Lung (tissue), 12 donors: ENCODE measurements around the gene GABPB1. TPM values are rescaled to one million over a fixed set of nuclear protein-coding genes. Genes with fewer than 3 reads are reported as not detected.

Source experiments
- ATAC-seq: fragments of 200-7000 bp; cut with Tn5 transposase; one replicate; pipeline ENCODE4 v1.9.1; 2020; ENCODE audit warnings: moderate number of reproducible peaks; ENCODE audit not compliant: insufficient read depth, low FRiP score
- DNase-seq, 3 donors: peaks; one replicate each; pipeline ENCODE4 v3.0.0-alpha.2; 2013 to 2017
- H3K27ac ChIP-seq, 2 donors: one replicate each; pipeline ENCODE4 v1.5.1; 2013; ENCODE audit warnings: mild to moderate bottlenecking in 2 of 2, moderate library complexity in 2 of 2, control low read depth in 1 of 2, inconsistent platforms in 1 of 2, low read depth in 1 of 2, low read length in 1 of 2
- H3K27me3 ChIP-seq, 3 donors: one replicate each; pipeline ENCODE4 v1.5.1; 2013; ENCODE audit warnings: low read length in 2 of 3; ENCODE audit not compliant: control insufficient read depth in 3 of 3, insufficient read depth in 3 of 3
- H3K36me3 ChIP-seq, 4 donors: one replicate each; pipeline ENCODE4 v1.5.1; 2013; ENCODE audit warnings: low read length in 4 of 4, mild to moderate bottlenecking in 1 of 4, moderate library complexity in 1 of 4; ENCODE audit not compliant: control insufficient read depth in 4 of 4, insufficient read depth in 4 of 4
- H3K4me1 ChIP-seq, 5 donors: one replicate each; pipeline ENCODE4 v1.5.1; 2013; ENCODE audit warnings: low read length in 5 of 5, mild to moderate bottlenecking in 2 of 5, moderate library complexity in 1 of 5; ENCODE audit not compliant: control insufficient read depth in 5 of 5, insufficient read depth in 5 of 5
- H3K4me3 ChIP-seq: one replicate; pipeline ENCODE4 v1.5.1; 2013; ENCODE audit warnings: mild to moderate bottlenecking, control low read depth, moderate library complexity
- H3K9ac ChIP-seq, 2 donors: one replicate each; pipeline ENCODE4 v1.5.1; 2013; ENCODE audit warnings: low read length in 2 of 2, control low read depth in 1 of 2; ENCODE audit not compliant: insufficient read depth in 1 of 2
- H3K9me3 ChIP-seq, 4 donors: one replicate each; pipeline ENCODE4 v1.5.1; 2013; ENCODE audit warnings: low read length in 3 of 4, mild to moderate bottlenecking in 1 of 4, moderate library complexity in 1 of 4; ENCODE audit not compliant: control insufficient read depth in 4 of 4, insufficient read depth in 3 of 4
- CTCF ChIP-seq: IDR thresholded peaks from 2 replicates; pipeline ENCODE4 v1.5.1; 2012; ENCODE audit warnings: mild to moderate bottlenecking; ENCODE audit errors: control extremely low read depth, extremely low read depth
- WGBS, 2 donors: extraction: QIAGEN DNeasy Blood & Tissue Kit; methylation state at CpG; one replicate each; pipeline ENCODE4 v1.1.7; 2013; 5-methylcytosine and 5-hydroxymethylcytosine counted together
- polyA plus RNA-seq, 2 donors: library from polyadenylated mRNA; stranded (reverse); fragments of 200-250 nt; gene quantifications; one replicate each; pipeline ENCODE4 v1.2.1, GENCODE V29; 2013
- total RNA-seq, 2 donors: library from RNA; depleted of rRNA in 1 of 2; stranded (reverse); fragments of >200 nt in 1 of 2; gene quantifications; one replicate each; pipeline ENCODE4 v1.2.1, GENCODE V29; 2014 to 2021
- donor health status: control.
- donor health status: control.
- donor health status: Bipolar disorder and iron deficiency.
- donor health status: healthy.
- donor health status: DM: yes; HTN: yes; CAD: no.

The GABPB1 gene
- total and polyA plus RNA-seq, 4 donors = 6.1 to 42.8 (median 13.6) TPM

GRCh38 chr15:50355619-50355905, 564 bp upstream of the GABPB1 start:
- DNase-seq (no peak), ATAC-seq (no peak)
- H3K36me3 ChIP-seq = peaks cover 0 to 18% (median 8%) of the 10 kb centered on the region in 4 donors
- H3K9me3 ChIP-seq = no peaks in the 10 kb centered on the region
- peak overlapping the region; percentile 100 for H3K27ac ChIP-seq
- peaks cover 7 to 39% (median 21%) of the 10 kb centered on the region in 5 donors for H3K4me1 ChIP-seq
- H3K9ac ChIP-seq = peak overlapping the region; percentile 87 to 93
- 1% methylated on average over 8 of the region's 8 CpGs for WGBS, 2 donors
- no peak for TF ChIP-seq CTCF
- H3K27me3 ChIP-seq = no peaks in the 10 kb centered on the region
- H3K4me3 ChIP-seq = peak overlapping the region; percentile 99

- Histone ChIP-seq H3K4me3 (peak overlapping the region; percentile 99), H3K27me3 (no peaks in the 10 kb centered on the region), H3K36me3 (peaks cover 0 to 14% (median 5%) of the 10 kb centered on the region in 4 donors), H3K9me3 (no peaks in the 10 kb centered on the region), H3K4me1 (peaks cover 7 to 39% (median 26%) of the 10 kb centered on the region in 5 donors), H3K9ac (peak overlapping the region; percentile 93 to 98), H3K27ac (peak overlapping the region; percentile 100)
- ATAC-seq (peak; percentile 31), DNase-seq (peak; percentile 82 to 93 (median 92))
- 0% methylated on average over 73 to 79 of the region's 79 CpGs for WGBS, 2 donors
- TF ChIP-seq CTCF = no peak
Measured at GRCh38 chr15:50353975-50354837, 792 bp downstream of the GABPB1 start.

- ATAC-seq (no peak), DNase-seq (peak in 2 of 3 donors; percentile 59 to 68)
- Histone ChIP-seq H3K9me3 (no peaks in the 10 kb centered on the region), H3K27me3 (no peaks in the 10 kb centered on the region), H3K27ac (peak overlapping the region; percentile 100), H3K36me3 (peaks cover 0 to 14% (median 5%) of the 10 kb centered on the region in 4 donors), H3K4me3 (peak overlapping the region; percentile 99), H3K4me1 (peaks cover 7 to 39% (median 26%) of the 10 kb centered on the region in 5 donors), H3K9ac (peak overlapping the region; percentile 93 to 98)
- WGBS, 2 donors = 0 to 1% methylated on average over 6 of the region's 6 CpGs
- no peak for TF ChIP-seq CTCF
Measured at GRCh38 chr15:50353251-50353974, 1.6 kb downstream of the GABPB1 start.
